K562 (cell line): ENCODE results near the gene GFRA4. TPM values are rescaled to one million over a fixed set of nuclear protein-coding genes. Genes with fewer than 3 reads are reported as not detected.

Source experiments
- ATAC-seq: fragments of 200-7000 bp; cut with Tn5 transposase; 3 replicates; pipeline ENCODE4 v1.9.1; 2020; ENCODE audit warnings: moderate library complexity
- BruUV-seq: library from RNA; stranded (reverse); fragments of 400-500 nt; replicated peaks from 2 replicates; lab custom pipeline; 2021; lab: Mats Ljungman, UMichigan
- CTCF ChIA-PET: fragments of 300-600 bp; formaldehyde crosslinking; extraction: SDS; loops from one replicate; lab custom pipeline; 2021; ENCODE audit warnings: low intra/inter-chr PET ratio; lab: Yijun Ruan, JAX
- POLR2A ChIA-PET: fragments of 300-600, 350-650 bp; sonication (Branson Sonifier 250); formaldehyde crosslinking; extraction: SDS; loops from one replicate; lab custom pipeline; 2021; ENCODE audit warnings: antibody characterized with exemption, inconsistent platforms; lab: Yijun Ruan, JAX
- DNase-seq, 4 experiments: peaks; one replicate each; pipeline versions ENCODE4 v3.0.0 to v3.0.0-alpha.2; 2011 to 2018; ENCODE audit warnings: low spot score in 3 of 4, mixed read lengths in 3 of 4; ENCODE audit errors: extremely low read depth in 1 of 4
- FAIRE-seq: peaks from 2 replicates; lab custom pipeline; 2011; peaks lifted over from hg19 to GRCh38; lab: Jason Lieb, UNC
- H2AFZ ChIP-seq: 2 replicates; pipeline ENCODE4 v1.6.0; 2011; ENCODE audit warnings: low read depth, low read length, control low read depth, inconsistent platforms
- H3K27ac ChIP-seq: fragments of 200-600 bp; 3 replicates; pipeline ENCODE4 v1.8.0; 2011; ENCODE audit warnings: low read depth, mild to moderate bottlenecking, control low read depth, inconsistent platforms, low read length, moderate library complexity, mixed read lengths; ENCODE audit errors: extremely low read depth
- H3K27me3 ChIP-seq, 2 experiments: fragments of 300-600 bp in 1 of 2; 2 replicates in 1 of 2; 3 replicates in 1 of 2; pipeline versions ENCODE4 v1.6.0 to v1.8.0; 2011; ENCODE audit warnings: inconsistent platforms in 2 of 2, low read length in 2 of 2, mild to moderate bottlenecking in 1 of 2, mixed read lengths in 1 of 2, moderate library complexity in 1 of 2; ENCODE audit not compliant: control insufficient read depth in 2 of 2, insufficient read depth in 2 of 2
- H3K36me3 ChIP-seq: fragments of 300-600 bp; 3 replicates; pipeline ENCODE4 v1.8.0; 2011; ENCODE audit warnings: mild to moderate bottlenecking, low read length, inconsistent platforms; ENCODE audit not compliant: control insufficient read depth, insufficient read depth
- H3K4me1 ChIP-seq, 2 experiments: fragments of 200-600 bp in 1 of 2; replicated peaks in 1 of 2; 2 replicates in 1 of 2; 3 replicates in 1 of 2; pipeline versions ENCODE4 v1.5.1 to v1.8.0; 2011; ENCODE audit warnings: inconsistent platforms in 2 of 2, low read length in 2 of 2, mild to moderate bottlenecking in 1 of 2, mixed read lengths in 1 of 2, moderate library complexity in 1 of 2; ENCODE audit not compliant: control insufficient read depth in 2 of 2, insufficient read depth in 2 of 2
- H3K4me2 ChIP-seq: 2 replicates; pipeline ENCODE4 v1.6.1; 2011; ENCODE audit warnings: low read length, control low read depth, inconsistent platforms, mixed read lengths; ENCODE audit not compliant: insufficient read depth
- H3K4me3 ChIP-seq: fragments of 200-600 bp; sonication (generic), shearing (Covaris generic); 2 replicates; pipeline ENCODE4 v1.5.1; 2016; ENCODE audit warnings: control low read depth, inconsistent platforms
- H3K79me2 ChIP-seq: fragments of 200-600 bp; 3 replicates; pipeline ENCODE4 v1.8.0; 2011; ENCODE audit warnings: low read length, inconsistent platforms; ENCODE audit not compliant: control insufficient read depth, insufficient read depth
- H3K9ac ChIP-seq, 2 experiments: 2 replicates each; pipeline versions ENCODE4 v1.6.0 to v1.6.1; 2011; ENCODE audit warnings: low read depth in 2 of 2, low read length in 2 of 2, control low read depth in 1 of 2, inconsistent platforms in 1 of 2, mild to moderate bottlenecking in 1 of 2, mixed read lengths in 1 of 2; ENCODE audit not compliant: insufficient read depth in 1 of 2
- H3K9me1 ChIP-seq: one replicate; pipeline ENCODE4 v1.6.0; 2011; ENCODE audit warnings: inconsistent platforms, mild to moderate bottlenecking, low read length, moderate library complexity; ENCODE audit not compliant: control insufficient read depth, insufficient read depth
- H3K9me3 ChIP-seq: replicated peaks from 2 replicates; pipeline ENCODE4 v1.5.1; 2011; ENCODE audit warnings: low read depth, low read length, inconsistent platforms; ENCODE audit not compliant: control insufficient read depth, insufficient read depth
- H4K20me1 ChIP-seq: replicated peaks from 2 replicates; pipeline ENCODE4 v1.6.1; 2011; ENCODE audit warnings: low read length, inconsistent platforms, mixed read lengths; ENCODE audit not compliant: control insufficient read depth, insufficient read depth
- ARID1B ChIP-seq: fragments of 450-650 bp; IDR thresholded peaks from 2 replicates; pipeline ENCODE4 v1.6.1; 2016; ENCODE audit warnings: antibody characterized with exemption, mild to moderate bottlenecking, inconsistent platforms
- CBFB ChIP-seq: sonication (generic); formaldehyde crosslinking; IDR thresholded peaks from 2 replicates; pipeline ENCODE4 v1.4.0; 2020; ENCODE audit warnings: mild to moderate bottlenecking, missing genetic modification reagents
- MYNN ChIP-seq, 2 experiments: sonication (generic); formaldehyde crosslinking in 1 of 2; IDR thresholded peaks; 2 replicates each; pipeline versions ENCODE4 v1.5.0 to v1.6.1; 2016 to 2020; ENCODE audit warnings: antibody characterized with exemption in 1 of 2, missing genetic modification reagents in 1 of 2
- XRCC4 ChIP-seq: IDR thresholded peaks from one replicate; pipeline ENCODE4 v1.6.1; 2011; ENCODE audit not compliant: insufficient read depth, insufficient read length; ENCODE audit errors: extremely low read depth
- ZNF134 ChIP-seq: fragments of 250-450 bp; sonication (Bioruptor Pico); conservative IDR thresholded peaks from 2 replicates; pipeline ENCODE4 v1.4.0; 2020
- ZNF57 ChIP-seq: fragments of 450-650 bp; formaldehyde crosslinking; IDR thresholded peaks from 2 replicates; pipeline ENCODE4 v1.4.0; 2020; ENCODE audit warnings: mild to moderate bottlenecking, moderate library complexity
- ZNF699 ChIP-seq: fragments of 250-450 bp; sonication (Bioruptor Pico); IDR thresholded peaks from 2 replicates; pipeline ENCODE4 v1.8.0; 2021; ENCODE audit warnings: mild to moderate bottlenecking, moderate library complexity; ENCODE audit not compliant: insufficient replicate concordance
- WGBS: fragments of 100-300 bp; shearing (Covaris generic); methylation state at CpG from one replicate; pipeline ENCODE4 v1.1.6; 2016; ENCODE audit warnings: low coverage, mixed read lengths; ENCODE audit not compliant: insufficient coverage; ENCODE audit errors: missing lambda C conversion rate; 5-methylcytosine and 5-hydroxymethylcytosine counted together
- in situ Hi-C: fragments of 300-500 bp; cut with MboI; formaldehyde crosslinking; loops from 4 replicates; pipeline ENCODE4 v1.15.0; 2018; ENCODE audit warnings: inconsistent platforms, mixed read lengths
- intact Hi-C: fragments of 100-400 bp; cut with micrococcal nuclease; formaldehyde crosslinking; loops from 2 replicates; pipeline ENCODE4 v1.14.2; 2022
- polyA plus RNA-seq, 8 experiments: library from polyadenylated mRNA; depleted of rRNA in 4 of 8; stranded (reverse) in 5 of 8; unstranded in 3 of 8; fragments of >200 nt; fragmentation: Nextera tagmentation in 2 of 8; fragmentation: Illumina TruSeq in 1 of 8; extraction: Ambion mirVana in 2 of 8; extraction: Trizol in 1 of 8; gene quantifications; 2 replicates each; pipeline versions ENCODE4 v1.2.1 to v1.2.3, GENCODE V29; 2011 to 2014; ENCODE audit warnings: inconsistent platforms in 1 of 8, missing spikeins in 1 of 8
- total RNA-seq, 7 experiments: library from RNA; depleted of rRNA in 6 of 7; stranded (reverse); fragments of >200 nt in 6 of 7; fragmentation: Illumina TruSeq in 2 of 7; extraction: Trizol in 2 of 7; gene quantifications; 2 replicates each; pipeline versions ENCODE4 v1.2.1 to v1.2.3, GENCODE V29; 2011 to 2021; ENCODE audit warnings: low replicate concordance in 1 of 7
- TF ChIP-seq, protein P1 (sequence below): sonication (generic); formaldehyde crosslinking; IDR thresholded peaks from 2 replicates; pipeline ENCODE4 v1.8.0; 2022; ENCODE audit warnings: missing genetic modification reagents, mild to moderate bottlenecking, borderline replicate concordance
- TF ChIP-seq, protein P2 (sequence below), 2 experiments: fragments of 450-650 bp; formaldehyde crosslinking in 1 of 2; IDR thresholded peaks; 2 replicates each; pipeline versions ENCODE4 v1.4.0 to v1.6.1; 2014 to 2020; ENCODE audit warnings: mild to moderate bottlenecking in 2 of 2, borderline replicate concordance in 1 of 2, low read depth in 1 of 2
- TF ChIP-seq, protein P3 (sequence below): fragments of 450-650 bp; IDR thresholded peaks from 2 replicates; pipeline ENCODE4 v1.6.1; 2016; ENCODE audit warnings: low read depth, mild to moderate bottlenecking, moderate library complexity

The GFRA4 gene
- total and polyA plus RNA-seq, 9 of the 15 experiments (the other 6 are each of a cell fraction or from before 2014, with no cell fraction given) = not detected

DNA sequence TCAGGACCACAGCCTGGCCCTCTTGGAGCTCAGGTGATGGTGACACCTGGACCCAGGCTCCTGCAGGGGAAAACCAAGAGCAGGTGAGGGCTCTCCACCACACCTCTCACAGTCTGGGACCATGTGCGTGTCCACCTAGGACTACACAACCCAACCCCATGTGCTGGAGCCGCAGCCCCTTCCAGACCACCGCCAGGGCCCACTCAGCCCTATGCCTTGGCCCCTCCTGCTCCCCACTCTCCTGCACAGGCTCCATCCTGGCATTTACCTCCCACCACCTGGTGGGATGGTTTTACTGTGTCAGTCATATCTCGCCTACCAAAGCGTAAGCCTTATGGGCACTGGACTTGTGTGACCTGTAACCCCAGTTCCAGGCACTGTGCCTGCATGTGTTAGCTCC lies 31.7 kb upstream of the GFRA4 start:
- ChIA-PET POLR2A (interaction anchor here (0.6 to 0.7 kb wide), 2 partner anchors 152 to 328 kb away, joined by 3 read pairs; partner anchors contain the start of gene MAVS), CTCF (no interaction called here)
- no peak overlapping the region for H3K27ac ChIP-seq
- in situ Hi-C loops = no loop called here
- peaks cover 0 to 24% of the 10 kb centered on the region in 2 experiments; a peak in 3 of 5 replicates for H3K27me3 ChIP-seq
- H2AFZ ChIP-seq = no peak overlapping the region
- no peaks in the 10 kb centered on the region for H3K79me2 ChIP-seq
- no peak overlapping the region for H3K4me2 ChIP-seq
- no peak for ATAC-seq
- H3K4me1 ChIP-seq = peaks cover 0 to 34% of the 10 kb centered on the region in 2 experiments; a peak in 2 of 5 replicates
- DNase-seq = no peak
- H3K9me3 ChIP-seq = no peaks in the 10 kb centered on the region
- H3K9me1 ChIP-seq = no peaks in the 10 kb centered on the region
- WGBS = 46% methylated on average over 4 of the region's 5 CpGs
- no peaks in the 10 kb centered on the region for H4K20me1 ChIP-seq
- intact Hi-C loops = no loop called here
- no peak overlapping the region for H3K9ac ChIP-seq
- no TSS peak for BruUV-seq
- H3K36me3 ChIP-seq = no peaks in the 10 kb centered on the region
- no peak overlapping the region for H3K4me3 ChIP-seq
- no peak for FAIRE-seq
- TF ChIP-seq ZNF57 (CRISPR knock-in tag) = no peak
- TF ChIP-seq MYNN (IDR thresholded peaks at IDR 0.05) = no peak
- no peak for TF ChIP-seq MYNN (CRISPR knock-in tag; IDR thresholded peaks at IDR 0.05)
- TF ChIP-seq, protein P1, sequence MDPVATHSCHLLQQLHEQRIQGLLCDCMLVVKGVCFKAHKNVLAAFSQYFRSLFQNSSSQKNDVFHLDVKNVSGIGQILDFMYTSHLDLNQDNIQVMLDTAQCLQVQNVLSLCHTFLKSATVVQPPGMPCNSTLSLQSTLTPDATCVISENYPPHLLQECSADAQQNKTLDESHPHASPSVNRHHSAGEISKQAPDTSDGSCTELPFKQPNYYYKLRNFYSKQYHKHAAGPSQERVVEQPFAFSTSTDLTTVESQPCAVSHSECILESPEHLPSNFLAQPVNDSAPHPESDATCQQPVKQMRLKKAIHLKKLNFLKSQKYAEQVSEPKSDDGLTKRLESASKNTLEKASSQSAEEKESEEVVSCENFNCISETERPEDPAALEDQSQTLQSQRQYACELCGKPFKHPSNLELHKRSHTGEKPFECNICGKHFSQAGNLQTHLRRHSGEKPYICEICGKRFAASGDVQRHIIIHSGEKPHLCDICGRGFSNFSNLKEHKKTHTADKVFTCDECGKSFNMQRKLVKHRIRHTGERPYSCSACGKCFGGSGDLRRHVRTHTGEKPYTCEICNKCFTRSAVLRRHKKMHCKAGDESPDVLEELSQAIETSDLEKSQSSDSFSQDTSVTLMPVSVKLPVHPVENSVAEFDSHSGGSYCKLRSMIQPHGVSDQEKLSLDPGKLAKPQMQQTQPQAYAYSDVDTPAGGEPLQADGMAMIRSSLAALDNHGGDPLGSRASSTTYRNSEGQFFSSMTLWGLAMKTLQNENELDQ (CRISPR knock-in tag) = no peak
- no peak for TF ChIP-seq XRCC4
- no peak for TF ChIP-seq ZNF699 (CRISPR knock-in tag)
- no peak for TF ChIP-seq CBFB (CRISPR knock-in tag)
- TF ChIP-seq, protein P2, sequence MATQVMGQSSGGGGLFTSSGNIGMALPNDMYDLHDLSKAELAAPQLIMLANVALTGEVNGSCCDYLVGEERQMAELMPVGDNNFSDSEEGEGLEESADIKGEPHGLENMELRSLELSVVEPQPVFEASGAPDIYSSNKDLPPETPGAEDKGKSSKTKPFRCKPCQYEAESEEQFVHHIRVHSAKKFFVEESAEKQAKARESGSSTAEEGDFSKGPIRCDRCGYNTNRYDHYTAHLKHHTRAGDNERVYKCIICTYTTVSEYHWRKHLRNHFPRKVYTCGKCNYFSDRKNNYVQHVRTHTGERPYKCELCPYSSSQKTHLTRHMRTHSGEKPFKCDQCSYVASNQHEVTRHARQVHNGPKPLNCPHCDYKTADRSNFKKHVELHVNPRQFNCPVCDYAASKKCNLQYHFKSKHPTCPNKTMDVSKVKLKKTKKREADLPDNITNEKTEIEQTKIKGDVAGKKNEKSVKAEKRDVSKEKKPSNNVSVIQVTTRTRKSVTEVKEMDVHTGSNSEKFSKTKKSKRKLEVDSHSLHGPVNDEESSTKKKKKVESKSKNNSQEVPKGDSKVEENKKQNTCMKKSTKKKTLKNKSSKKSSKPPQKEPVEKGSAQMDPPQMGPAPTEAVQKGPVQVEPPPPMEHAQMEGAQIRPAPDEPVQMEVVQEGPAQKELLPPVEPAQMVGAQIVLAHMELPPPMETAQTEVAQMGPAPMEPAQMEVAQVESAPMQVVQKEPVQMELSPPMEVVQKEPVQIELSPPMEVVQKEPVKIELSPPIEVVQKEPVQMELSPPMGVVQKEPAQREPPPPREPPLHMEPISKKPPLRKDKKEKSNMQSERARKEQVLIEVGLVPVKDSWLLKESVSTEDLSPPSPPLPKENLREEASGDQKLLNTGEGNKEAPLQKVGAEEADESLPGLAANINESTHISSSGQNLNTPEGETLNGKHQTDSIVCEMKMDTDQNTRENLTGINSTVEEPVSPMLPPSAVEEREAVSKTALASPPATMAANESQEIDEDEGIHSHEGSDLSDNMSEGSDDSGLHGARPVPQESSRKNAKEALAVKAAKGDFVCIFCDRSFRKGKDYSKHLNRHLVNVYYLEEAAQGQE (IDR thresholded peaks at IDR 0.05; ENCODE audit: borderline replicate concordance) = no peak
- TF ChIP-seq, protein P2 (CRISPR knock-in tag; IDR thresholded peaks at IDR 0.05; ENCODE audit: low read depth) = no peak
- TF ChIP-seq, protein P3, sequence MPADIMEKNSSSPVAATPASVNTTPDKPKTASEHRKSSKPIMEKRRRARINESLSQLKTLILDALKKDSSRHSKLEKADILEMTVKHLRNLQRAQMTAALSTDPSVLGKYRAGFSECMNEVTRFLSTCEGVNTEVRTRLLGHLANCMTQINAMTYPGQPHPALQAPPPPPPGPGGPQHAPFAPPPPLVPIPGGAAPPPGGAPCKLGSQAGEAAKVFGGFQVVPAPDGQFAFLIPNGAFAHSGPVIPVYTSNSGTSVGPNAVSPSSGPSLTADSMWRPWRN = no peak
- TF ChIP-seq ARID1B = no peak
- no peak for TF ChIP-seq ZNF134 (CRISPR knock-in tag)
